Stimulated activated CD8-positive, alpha-beta memory T cell treated with anti-CD3 and anti-CD28 coated beads, Interleukin-15, amount 100 ng/mL, for 1 hour (primary cell): ENCODE measurements around the gene SCNN1G.
"Not testable (repeated sequence)": the region's sequence is repeated elsewhere in the genome, so short reads cannot be mapped to it uniquely, and the experiment has no call there.

Experiments used
- DNase-seq: peaks from one replicate; pipeline ENCODE4 v3.0.0-alpha.2; 2020; ENCODE audit warnings: low read depth

SCNN1G gene, protein sequence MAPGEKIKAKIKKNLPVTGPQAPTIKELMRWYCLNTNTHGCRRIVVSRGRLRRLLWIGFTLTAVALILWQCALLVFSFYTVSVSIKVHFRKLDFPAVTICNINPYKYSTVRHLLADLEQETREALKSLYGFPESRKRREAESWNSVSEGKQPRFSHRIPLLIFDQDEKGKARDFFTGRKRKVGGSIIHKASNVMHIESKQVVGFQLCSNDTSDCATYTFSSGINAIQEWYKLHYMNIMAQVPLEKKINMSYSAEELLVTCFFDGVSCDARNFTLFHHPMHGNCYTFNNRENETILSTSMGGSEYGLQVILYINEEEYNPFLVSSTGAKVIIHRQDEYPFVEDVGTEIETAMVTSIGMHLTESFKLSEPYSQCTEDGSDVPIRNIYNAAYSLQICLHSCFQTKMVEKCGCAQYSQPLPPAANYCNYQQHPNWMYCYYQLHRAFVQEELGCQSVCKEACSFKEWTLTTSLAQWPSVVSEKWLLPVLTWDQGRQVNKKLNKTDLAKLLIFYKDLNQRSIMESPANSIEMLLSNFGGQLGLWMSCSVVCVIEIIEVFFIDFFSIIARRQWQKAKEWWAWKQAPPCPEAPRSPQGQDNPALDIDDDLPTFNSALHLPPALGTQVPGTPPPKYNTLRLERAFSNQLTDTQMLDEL

DNA sequence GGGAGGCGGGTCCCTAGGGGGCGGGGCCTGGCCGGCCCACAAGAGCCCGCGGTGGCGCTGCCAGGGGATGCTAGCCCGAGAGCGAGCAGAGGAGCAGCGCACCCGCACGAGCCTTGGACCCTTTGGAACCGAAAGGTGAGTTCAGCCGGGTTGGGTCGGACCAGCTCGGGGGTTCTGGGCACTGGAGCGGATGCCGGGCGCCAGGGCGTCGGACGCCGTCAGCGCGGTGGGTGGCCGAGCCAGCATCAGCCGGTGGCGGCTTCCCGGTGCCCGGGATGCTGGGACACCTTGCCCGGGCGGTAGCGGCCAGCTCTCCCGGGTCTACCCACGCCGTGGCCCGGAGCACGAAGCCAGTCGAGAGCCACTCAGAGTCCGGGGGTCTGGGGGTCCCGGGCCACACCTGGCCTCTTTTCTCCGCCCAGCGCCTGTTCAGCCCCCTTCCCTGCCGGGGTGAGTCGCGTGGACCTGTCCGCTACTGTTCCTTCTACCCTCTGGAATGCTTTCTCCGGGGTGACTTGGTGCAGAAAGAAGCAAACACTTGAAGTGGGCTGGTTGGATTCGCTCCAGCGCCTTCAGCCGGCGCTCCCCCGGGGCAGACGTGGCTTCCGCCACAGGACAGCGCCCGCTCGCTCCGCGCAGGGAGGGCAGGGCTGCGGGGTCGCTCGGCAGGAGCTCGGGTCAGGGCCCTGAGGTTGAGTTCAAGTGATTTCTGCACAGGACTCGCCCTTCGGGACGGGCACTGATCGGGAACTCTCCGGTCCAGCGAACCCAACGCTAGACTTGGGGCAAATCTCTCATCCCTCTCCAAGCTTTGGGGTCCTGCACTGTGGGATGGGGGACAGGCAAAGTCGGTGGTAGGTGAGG lies at the start of gene SCNN1G:
Gene SCNN1G (plus strand): TSS at position 67 of the 864 bp plus-strand sequence. CDS start 3,527 bp downstream, outside the sequence.
- DNase-seq, result no peak

DNA sequence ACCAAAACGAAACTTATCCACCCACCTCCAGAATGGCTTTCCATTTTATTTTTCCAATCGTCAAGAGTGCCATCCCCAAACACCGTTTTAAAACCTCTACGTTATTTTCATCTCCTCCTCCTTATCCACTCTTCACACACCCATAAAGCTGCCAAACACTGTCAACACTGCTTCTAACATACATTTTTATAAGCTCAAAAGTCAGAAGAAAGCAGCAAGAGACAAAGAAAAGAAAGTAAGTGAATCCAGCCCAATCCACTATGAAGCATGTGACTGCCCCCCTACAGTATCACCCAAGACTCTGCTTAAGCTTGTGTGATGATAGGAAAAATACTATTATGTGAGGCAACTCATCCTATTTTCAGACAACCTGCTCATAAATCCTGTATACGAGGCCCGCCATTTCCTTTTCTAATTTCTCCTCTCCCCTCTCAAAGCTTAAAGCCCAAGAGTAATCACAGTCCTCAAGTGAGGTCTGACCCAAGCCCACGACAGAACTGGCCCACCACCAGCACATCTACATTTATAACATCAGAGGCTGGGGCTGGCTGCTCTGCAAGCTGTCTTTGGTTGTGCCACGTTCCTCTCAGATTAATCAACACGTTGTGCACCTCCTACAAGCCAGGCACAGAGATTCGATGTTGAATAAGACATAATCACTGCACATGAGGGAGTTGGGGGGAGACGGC lies 49.6 kb upstream of the SCNN1G start:
- no peak for DNase-seq

DNA sequence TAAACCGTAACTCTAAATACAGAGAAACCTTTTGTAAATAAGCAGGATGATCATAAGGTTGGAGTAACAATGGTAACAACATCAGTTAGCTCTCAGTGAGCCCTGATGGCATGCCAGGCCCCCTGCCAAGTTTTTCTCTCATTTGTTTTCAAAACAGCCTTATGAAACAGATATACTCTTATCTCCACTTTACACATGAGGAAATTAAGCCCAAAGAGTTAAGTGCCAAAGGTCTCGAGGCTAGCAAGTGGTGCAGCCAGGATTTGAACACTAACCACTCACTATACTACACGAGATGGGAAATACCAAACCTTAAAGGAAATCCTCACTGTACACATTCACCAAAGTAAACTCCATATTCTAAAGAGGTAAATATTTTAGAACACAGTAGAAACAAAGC lies 48.3 kb upstream of the SCNN1G start:
- no peak for DNase-seq

DNA sequence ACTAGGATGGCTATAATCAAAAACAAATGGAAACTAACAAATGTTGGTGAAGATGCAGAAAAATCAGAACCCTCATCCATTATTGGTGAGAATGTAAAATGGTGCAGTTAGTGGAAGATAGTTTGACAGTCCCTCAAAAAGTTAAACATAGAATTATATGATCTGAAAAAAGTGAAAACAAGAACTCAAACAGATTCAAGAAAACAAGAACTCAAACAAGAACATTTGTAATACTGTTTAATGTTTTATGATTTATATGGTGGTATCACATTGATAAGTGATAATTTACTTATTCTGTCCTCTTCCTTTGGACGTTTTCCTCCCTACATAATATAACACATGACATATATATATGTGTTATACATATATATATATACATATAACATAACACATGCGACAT lies 45.3 kb upstream of the SCNN1G start:
- no peak for DNase-seq

DNA sequence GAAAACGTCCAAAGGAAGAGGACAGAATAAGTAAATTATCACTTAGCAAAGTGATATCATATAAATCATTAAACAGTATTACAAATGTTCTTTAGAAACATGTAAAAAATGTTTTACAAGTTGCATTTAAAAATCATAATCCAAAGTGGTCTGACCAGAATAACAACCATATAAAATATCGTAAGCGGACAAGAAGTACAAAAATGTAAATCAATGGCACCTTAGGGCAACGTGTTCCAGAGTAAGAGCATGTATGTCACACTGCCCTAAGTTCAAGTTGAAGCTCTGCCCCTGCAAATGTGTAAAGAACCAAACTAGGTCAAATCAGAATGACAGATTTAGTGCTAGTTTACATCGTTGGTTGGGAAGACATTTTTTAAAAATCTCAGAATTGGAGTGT lies 44.7 kb upstream of the SCNN1G start:
- no peak for DNase-seq

DNA sequence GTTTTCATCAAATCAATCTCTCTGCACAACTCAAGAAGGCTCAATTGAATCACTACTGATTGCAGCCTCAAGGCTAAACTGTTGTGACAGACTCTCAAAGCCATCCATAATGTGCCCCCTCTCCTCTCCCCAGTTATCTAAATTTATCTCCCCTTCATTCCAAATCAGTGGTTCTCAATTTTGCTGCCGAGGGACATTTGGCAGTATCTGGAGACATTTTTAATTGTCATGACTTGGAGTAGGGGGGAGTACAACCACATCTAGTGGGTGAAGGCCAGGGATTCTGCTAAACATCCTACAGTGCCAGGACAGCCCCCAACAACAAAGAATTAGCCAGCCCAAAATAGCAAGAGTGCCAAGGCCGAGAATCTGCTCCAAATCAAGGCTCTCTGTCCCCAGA lies 42.4 kb upstream of the SCNN1G start:
- no peak for DNase-seq

DNA sequence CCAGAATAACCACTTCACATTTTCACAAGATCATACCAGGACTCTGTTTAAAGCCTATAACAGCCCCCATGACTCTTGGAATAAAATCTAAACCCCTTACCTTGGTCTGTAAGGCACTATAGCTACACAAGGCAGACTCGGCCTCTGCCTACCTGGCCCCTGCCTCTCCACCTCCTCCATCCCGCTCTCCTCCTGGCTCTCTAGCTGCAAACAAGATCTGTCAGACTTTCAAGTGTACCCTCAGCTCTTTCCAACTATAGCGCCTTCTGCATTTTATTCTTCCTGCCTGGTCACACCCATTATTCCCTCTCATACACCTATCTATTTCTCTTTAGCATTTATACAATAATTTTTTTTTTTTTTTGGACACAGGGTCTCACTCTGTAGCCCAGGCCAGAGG lies 41.5 kb upstream of the SCNN1G start:
- no peak for DNase-seq

DNA sequence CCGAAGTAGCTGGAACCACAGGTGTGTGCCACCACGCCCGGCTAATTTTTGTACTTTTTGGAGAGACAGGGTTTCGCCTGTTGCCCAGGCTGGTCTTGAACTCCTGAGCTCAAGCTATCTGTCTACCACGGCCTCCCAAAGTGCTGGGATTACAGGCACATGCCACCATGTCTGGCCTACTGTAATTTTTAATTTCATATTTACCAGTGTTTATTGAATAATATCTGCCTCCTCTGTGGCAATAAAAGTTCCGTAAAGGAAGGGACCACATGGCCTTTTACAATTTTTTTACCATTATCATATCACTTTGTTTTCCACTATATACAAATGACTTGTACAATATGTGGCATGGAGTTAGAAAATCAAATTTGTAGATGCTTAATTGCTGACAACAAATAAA lies 41.0 kb upstream of the SCNN1G start:
- DNase-seq, result no peak

DNA sequence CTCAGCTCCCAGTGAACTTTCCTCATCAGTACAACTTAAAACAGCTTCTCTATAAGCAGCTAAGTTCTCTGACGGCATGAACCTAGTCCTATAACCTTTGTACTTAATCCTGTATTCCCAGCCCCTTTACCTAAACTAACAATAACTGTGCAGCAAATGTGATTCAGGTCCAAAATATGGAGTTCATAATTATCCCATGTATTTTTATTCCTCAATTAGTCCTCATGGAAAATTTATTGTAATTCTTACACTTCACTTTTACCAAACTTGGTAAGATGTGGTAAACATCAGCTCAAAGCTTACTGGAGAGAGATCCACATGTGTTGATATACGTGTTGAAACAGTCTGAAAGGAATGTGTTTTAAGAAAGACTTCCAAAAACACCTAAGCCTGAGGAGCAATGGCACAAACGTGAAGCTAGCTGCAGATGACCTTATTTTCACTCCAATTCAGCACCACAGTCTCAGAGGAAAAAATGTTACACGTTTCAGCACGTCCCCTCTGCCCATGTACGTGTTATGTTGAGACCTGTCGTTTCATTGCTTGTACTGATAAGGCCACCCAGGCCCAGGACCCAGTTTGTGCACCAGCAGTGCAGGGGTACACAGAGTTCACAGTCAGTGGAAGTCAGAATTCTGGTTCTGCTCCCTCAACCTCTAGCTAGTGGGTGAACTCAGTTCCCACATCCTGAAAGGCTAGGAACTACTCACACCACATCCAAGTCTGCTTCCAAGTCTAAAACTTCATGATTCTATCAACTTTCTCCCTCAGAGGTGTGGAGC lies 40.4 kb upstream of the SCNN1G start:
- no peak for DNase-seq

DNA sequence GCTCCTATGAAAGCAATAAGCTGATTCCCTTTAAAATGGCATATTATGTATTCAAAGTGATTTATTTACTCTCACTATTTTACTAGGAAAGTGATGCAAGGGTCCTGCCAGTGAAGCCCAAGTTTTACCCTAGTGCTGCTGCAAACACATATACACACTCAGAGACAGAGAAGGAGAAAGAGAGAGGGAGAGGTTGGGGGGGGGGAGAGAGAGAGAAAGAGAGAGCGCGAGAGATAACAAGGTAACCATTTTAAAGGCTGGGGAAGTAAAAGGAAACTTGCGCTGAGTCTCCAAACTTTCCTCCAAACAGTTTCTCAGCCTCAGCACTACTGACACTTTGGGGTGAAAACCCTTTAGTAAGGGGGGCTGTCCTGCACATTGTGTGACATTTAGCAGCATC lies 39.2 kb upstream of the SCNN1G start:
- no peak for DNase-seq

DNA sequence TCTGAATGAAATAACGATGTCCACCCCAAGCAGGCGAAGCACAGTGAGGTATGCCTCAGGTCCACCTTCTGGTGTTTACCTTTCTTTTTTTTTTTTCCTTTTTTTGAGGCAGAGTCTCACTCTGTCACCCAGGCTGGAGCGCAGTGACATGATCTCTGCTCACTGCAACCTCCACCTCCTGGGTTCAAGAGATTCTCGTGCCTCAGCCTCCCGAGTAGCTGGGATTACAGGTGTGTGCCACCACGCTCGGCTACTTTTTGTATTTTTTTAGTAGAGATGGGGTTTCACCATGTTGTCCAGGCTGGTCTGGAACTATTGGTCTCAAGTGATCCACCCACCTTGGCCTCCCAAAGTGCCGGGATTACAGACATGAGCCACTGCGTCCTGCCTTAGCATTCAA lies 38.2 kb upstream of the SCNN1G start:
- DNase-seq, result not testable (repeated sequence)

DNA sequence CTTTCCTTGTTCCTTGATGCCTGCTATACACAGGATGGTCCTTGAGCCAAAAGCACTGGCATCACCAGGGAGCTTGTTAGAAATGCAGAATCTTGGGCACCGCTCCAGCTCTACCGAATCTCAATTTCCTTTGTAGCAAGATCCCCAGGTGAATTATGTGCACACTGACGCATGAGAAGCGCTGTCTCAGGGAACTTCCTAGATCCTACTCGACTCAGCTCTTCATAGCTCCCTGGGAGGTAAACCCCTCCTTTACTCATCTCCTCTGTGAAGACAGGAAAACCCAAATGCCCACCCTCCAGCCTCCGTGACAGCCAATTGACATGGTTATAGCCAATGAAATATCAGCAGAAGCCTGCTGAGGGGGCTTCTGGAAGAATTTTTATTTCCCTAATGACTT lies 37.4 kb upstream of the SCNN1G start:
- no peak for DNase-seq

DNA sequence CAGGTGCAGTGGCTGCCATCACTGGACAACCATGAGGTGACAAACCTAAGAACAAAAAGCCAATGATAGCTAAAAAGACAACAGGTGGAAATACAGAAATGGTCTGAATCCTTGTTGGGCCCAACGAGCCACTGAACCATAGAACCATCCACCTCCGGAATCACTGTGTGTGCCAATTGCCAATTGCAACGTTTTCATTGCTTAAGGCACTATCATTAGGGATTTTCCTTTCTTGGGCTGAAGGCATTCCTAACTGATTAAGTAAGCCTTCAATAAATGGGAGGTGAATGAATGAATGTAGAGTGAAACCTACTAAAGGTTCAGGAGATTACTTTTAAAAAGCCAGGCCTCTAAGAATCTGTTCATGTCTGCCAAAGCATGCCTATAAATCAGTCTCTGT lies 36.9 kb upstream of the SCNN1G start:
- no peak for DNase-seq

DNA sequence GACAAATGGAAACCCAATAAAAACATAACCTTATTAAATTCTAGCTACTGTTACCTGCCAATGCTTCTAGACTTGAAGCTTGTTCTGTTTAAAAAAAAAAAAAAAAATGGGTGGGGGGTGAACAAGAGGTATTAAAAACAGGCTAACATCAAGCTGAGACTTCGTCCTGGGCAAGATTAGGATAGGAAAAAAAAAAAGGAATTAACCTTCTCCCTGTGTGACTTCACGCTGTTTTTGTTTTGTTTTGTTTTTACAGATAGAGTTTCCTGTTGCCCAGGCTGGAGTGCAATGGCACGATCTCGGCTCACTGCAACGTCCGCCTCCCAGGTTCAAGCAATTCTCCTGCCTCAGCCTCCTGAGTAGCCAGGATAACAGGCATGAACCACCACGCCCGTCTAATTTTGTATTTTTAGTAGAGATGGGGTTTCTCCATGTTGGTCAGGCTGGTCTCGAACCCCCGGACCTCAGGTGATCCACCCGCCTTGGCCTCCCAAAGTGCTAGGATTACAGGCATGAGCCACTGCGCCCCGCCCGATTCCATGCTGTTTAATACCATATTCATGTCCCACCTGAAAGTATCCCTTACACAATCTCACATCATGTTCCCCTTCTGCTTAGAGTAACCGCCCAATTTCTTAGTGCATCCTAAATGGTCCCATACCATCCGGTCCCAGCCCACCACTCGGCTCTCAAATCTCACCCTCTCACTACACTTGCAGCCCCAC lies 35.5 kb upstream of the SCNN1G start:
- no peak for DNase-seq

DNA sequence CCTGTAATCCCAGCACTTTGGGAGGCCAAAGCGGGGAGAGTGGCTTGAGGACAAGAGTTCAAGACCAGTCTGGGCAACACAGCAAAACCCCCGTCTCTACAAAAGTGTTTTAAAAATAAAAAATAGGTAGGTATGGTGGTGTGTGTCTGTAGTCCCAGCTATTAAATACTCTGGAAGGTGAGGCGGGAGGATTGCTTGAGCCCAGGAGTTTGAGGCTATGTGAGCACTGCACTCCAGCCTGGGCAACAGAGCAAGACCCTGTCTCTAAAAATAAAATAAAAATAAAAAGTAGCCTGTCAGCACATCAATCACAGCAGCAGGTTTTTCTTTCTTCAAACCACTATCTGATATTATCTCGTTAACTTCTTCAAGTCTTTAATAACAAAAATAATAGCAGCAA lies 34.9 kb upstream of the SCNN1G start:
- no peak for DNase-seq

DNA sequence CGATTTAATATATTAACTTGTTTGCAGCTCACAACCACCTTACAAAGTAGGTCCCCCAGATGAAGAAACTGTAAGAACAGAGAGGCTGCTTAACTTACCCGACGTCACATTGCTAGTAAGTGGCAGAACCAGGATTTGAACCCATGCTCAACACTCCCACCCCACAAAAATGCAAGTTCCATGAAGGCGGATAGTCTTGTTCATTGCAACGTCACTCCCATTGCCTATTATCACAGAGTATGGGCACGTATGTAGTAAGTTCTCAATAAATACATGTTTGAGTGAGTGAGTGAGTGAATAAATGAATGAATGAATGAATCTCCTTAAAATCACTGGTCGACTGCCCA lies 34.4 kb upstream of the SCNN1G start:
- DNase-seq, result no peak

DNA sequence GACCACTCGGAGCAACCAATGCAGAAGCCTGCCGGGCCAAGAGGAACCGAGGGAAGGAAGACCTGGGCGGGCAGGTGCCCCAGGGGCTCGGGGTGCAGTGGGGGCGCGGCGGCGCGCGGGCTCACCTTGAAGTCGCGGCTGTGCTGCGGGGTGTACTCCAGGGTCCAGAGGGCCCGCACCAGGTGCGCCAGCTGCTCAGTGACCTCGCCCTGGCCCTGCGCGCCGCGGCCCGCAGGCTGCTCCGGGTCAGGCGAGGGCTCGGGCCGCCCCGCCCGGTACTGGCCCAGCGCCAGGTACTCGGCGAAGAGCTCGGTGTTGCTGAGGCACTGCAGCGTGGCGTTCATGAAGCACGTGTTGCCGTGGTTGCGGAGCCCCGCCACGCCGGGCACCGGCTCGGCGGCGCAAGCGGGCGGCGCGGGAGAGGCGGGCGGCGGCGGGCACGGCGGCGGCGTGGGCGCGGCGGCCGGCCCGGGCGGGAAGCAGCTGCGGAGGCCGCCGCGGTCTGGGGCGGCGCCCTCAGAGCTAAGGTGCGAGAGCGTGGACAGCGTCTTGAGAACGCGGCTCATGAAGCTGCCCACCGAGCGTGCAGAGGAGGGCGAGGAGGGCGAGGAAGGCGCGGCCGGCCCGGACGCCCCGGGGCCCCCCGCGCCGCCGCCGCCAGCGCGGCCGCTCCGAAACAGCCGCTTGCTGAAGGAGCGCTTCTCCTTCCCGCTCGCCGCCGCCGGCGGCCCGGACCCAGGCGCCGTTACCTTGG lies 33.9 kb upstream of the SCNN1G start:
- DNase-seq, result peak; percentile 5

DNA sequence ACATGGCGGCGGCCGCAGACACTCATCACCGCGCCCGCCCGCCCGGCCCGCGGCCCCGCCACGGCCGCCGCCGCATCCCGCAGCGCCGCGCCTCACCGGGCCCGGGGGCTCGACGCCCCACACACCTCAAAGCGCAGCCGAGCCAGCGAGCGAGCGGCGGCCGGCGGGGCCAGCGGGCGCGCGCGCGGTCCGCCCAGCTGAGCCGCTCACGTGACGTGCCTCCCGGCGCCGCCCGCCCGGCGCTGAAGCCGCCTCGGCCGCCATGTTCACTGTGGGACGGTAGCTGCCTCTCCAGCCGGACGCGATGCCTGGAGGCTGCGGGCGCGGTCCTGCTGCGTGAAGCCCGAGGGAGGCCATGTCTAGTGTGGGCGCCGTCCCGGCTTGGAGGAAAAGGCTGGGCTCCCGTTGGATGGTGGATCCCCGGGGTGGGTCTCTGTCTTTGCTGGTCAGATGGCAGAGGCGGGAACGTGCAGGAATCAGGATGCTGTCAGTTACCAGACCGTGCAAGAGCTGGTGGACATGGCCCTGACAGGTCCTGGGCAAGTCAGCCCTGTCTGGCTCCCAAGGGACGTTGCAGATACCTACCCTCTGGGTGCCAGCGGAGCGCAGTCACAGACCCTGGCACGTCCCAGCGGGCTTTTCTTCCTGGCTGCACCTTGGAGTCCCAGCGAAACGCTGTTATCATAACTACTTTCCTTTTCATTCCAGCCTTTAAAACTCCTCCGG lies 33.1 kb upstream of the SCNN1G start, which contains the start of gene USP31:
Gene USP31 (minus strand): TSS at position 186 of the 726 bp plus-strand sequence. CDS start 182 bp downstream, at position 4.
- peak; percentile 73 for DNase-seq

DNA sequence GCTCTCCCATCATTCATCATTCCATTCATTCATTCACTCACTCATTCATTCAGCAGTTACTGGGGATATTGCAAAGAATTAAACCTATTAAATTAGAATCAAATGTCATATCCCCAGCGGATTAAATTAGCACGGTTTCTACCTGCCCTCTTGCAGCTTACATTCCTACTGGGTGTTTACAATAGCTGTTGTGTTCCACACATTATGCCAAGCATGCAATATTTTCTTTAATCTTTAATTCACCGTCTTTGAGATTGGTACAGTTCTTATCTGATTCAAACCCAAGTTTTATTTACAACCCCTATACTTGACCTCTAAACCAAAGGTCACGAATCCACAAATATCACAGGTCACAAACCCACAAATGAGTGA lies 32.6 kb upstream of the SCNN1G start:
- DNase-seq, result no peak
